SK-N-MC (cell line): Measurements from ENCODE around the gene SPNS3.

Experiments
- EZH2 ChIP-seq: fragments of 200-600 bp; sonication (generic); IDR thresholded peaks from one replicate; pipeline ENCODE4 v1.6.1; 2017; ENCODE audit warnings: antibody characterized with exemption
- FOXP2 ChIP-seq: optimal IDR thresholded peaks from 2 replicates; pipeline ENCODE3; 2011; ENCODE audit warnings: mild to moderate bottlenecking, moderate library complexity; ENCODE audit not compliant: insufficient read depth; ENCODE audit errors: extremely low read length, control extremely low read depth
- POLR2AphosphoS5 ChIP-seq: IDR thresholded peaks from 2 replicates; pipeline ENCODE4 v1.6.1; 2012; ENCODE audit warnings: mild to moderate bottlenecking, low read depth, low read length, borderline replicate concordance

DNA sequence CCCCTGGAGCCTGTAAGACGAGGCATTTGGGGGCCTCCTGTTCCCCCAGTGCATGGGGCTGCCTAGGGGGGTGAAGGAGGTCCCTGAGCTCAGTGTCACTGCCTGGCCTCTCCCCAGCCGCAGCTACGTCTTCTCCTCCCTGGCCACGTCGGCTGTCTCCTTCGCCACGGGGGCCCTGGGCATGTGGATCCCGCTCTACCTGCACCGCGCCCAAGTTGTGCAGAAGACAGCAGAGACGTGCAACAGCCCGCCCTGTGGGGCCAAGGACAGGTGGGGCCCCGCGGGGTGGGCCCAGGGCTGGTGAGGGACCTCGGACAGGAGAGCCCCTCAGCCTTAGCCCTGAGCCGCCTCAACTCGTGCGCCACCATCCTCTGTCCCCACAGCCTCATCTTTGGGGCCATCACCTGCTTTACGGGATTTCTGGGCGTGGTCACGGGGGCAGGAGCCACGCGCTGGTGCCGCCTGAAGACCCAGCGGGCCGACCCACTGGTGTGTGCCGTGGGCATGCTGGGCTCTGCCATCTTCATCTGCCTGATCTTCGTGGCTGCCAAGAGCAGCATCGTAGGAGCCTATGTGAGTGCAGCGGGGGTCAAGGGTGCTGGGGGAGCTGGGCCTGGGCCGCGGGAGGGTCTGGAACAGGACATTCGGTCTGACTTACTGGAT, 99.3 kb downstream of the SPNS3 start:
- TF ChIP-seq POLR2AphosphoS5 (no peak), EZH2 (no peak), FOXP2 (no peak)
